AG08395 (cell line): ENCODE data around the gene TRIOBP.
"Not testable (repeated sequence)": the region's sequence is repeated elsewhere in the genome, so short reads cannot be mapped to it uniquely, and the experiment has no call there.

ENCODE experiments used
- DNase-seq: peaks from one replicate; pipeline ENCODE4 v3.0.0; 2012; ENCODE audit warnings: mixed read lengths, low spot score

Gene TRIOBP

GRCh38 chr22:37778370-37779009 lies 81.6 kb downstream of the TRIOBP start:
- DNase-seq, result no peak

GRCh38 chr22:37781434-37782059 lies 84.7 kb downstream of the TRIOBP start:
- no peak for DNase-seq

- peak; percentile 74 for DNase-seq
Observed at GRCh38 chr22:37782340-37783168, 85.7 kb downstream of the TRIOBP start.

GRCh38 chr22:37784829-37785495 lies 88.1 kb downstream of the TRIOBP start:
- no peak for DNase-seq

- DNase-seq, result no peak
Observed at GRCh38 chr22:37790234-37790633, 93.4 kb downstream of the TRIOBP start.

GRCh38 chr22:37792494-37792893 lies 95.6 kb downstream of the TRIOBP start:
- no peak for DNase-seq

- DNase-seq, result no peak
Observed at GRCh38 chr22:37794376-37794775, 97.5 kb downstream of the TRIOBP start.

- DNase-seq, result no peak
Observed at GRCh38 chr22:37796079-37796478, 99.2 kb downstream of the TRIOBP start.

GRCh38 chr22:37797259-37797658 lies 100.4 kb downstream of the TRIOBP start:
- DNase-seq, result not testable (repeated sequence)

GRCh38 chr22:37797874-37798500 lies 101.1 kb downstream of the TRIOBP start:
- DNase-seq, result no peak

GRCh38 chr22:37799979-37800378 lies 103.1 kb downstream of the TRIOBP start:
- not testable (repeated sequence) for DNase-seq

GRCh38 chr22:37801946-37802309 lies 105.1 kb downstream of the TRIOBP start:
- DNase-seq, result peak; percentile 2

- peak; percentile 56 for DNase-seq
Observed at GRCh38 chr22:37802310-37803194, 105.7 kb downstream of the TRIOBP start.

GRCh38 chr22:37803195-37803638 lies 106.4 kb downstream of the TRIOBP start:
- DNase-seq, result no peak

- DNase-seq, result peak; percentile 1
Observed at GRCh38 chr22:37803639-37804351, 106.9 kb downstream of the TRIOBP start.

GRCh38 chr22:37804352-37804880 lies 107.6 kb downstream of the TRIOBP start:
- DNase-seq, result peak; percentile 2

GRCh38 chr22:37804881-37805809 lies 108.3 kb downstream of the TRIOBP start:
- DNase-seq, result peak; percentile 89

- DNase-seq, result no peak
Observed at GRCh38 chr22:37805810-37806277, 109.0 kb downstream of the TRIOBP start.
